ENCODE data around the gene DHCR24.
A peak's percentile ranks its signal among the peaks of the same experiment; 100 is the strongest.
"Not testable (repeated sequence)": the region's sequence is repeated elsewhere in the genome, so short reads cannot be mapped to it uniquely, and the experiment has no call there.

The DHCR24 gene

DNA sequence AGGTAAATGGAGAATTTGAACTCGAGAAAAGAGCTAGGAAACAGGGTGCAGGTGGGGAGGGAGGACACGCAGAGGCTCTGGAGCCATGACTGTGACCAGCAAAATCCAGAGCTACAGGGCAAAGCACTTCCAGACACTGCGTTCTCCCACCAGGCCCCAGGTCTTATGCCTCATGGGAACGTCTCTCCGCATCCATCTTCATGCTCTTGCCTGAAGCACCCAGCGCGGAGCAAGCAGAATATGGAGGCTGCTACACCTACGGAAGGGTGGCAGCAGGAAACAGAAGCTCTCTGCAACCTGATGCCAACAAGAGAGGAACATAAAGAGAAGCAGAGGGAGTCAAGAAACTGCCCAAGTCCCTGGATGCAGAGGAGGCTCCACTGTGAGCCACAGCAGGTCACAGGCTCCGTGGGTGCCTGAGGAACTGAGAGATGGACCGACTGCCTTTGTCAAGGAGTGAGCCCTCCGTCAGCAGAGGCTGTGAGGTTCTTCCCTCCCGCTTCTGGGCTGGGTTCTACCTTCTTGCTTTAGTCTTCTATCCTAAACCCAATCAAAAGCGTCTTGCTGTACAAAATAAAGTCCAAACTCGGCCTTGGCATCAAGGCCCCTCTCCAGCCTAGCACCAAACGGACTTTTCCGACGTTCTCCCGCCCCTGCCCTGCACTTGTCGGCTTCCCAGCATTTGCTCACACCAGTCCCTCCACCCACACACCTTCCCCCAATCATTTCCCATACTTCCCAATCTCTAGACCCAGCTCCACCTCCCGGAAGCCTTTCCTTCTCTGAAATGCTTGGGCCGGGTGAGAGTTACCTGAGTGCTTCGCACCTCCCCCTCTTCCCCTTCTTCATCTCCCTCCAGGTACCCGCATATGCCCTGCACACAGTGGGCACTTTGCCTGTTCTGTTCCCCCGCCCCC lies 930 bp downstream of the DHCR24 start:
- peak overlapping the region; percentile 79 for H3K4me3 ChIP-seq (ENCODE audit: low read depth, low read length)
- no peak for TF ChIP-seq CTCF (IDR thresholded peaks at IDR 0.05; ENCODE audit: low read depth, low read length, missing control alignments)
- no peak for DNase-seq (ENCODE audit: low read depth)

DNA sequence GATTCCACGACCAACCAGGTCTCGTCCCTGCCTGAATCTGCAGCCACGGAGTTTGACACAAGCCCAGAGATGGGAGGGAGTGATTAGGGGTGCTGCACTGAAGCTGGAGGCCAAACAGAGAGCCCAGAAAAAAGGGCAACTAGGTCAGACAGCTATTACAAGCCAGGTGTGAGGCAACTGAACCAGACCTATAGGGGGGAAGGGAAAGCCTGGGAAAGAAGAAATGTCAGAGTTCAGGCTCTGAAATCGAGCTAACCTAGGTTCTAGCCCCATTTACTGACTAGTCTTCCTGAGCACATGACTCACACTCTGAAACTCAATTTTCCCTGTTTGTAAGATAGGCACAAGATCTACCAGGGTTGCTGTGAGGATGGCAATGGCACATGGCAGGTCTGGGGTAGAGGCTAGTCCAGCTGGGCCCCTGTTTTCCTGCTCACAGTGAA lies 1.7 kb downstream of the DHCR24 start:
- H3K4me3 ChIP-seq (ENCODE audit: low read depth, low read length): peak overlapping the region; percentile 79
- no peak for TF ChIP-seq CTCF (IDR thresholded peaks at IDR 0.05; ENCODE audit: low read depth, low read length, missing control alignments)
- DNase-seq (ENCODE audit: low read depth): no peak

- no peak overlapping the region; the same call in 1 of the 2 replicates for H3K4me3 ChIP-seq (ENCODE audit: low read depth, low read length)
- no peak for TF ChIP-seq CTCF (IDR thresholded peaks at IDR 0.05; ENCODE audit: low read depth, low read length, missing control alignments)
These were observed 2.2 kb downstream of the DHCR24 start for GRCh38 chr1:54884768-54885167.

GRCh38 chr1:54884135-54884586 lies 2.8 kb downstream of the DHCR24 start:
- TF ChIP-seq CTCF (IDR thresholded peaks at IDR 0.05; ENCODE audit: low read depth, low read length, missing control alignments): no peak
- no peak overlapping the region for H3K4me3 ChIP-seq (ENCODE audit: low read depth, low read length)
- no peak for DNase-seq (ENCODE audit: low read depth)

More at GRCh38 chr1:54884768-54885167, 2.2 kb downstream of the DHCR24 start:
- no peak for DNase-seq (ENCODE audit: low read depth)

- no peak overlapping the region for H3K4me3 ChIP-seq (ENCODE audit: low read depth, low read length)
- TF ChIP-seq CTCF (IDR thresholded peaks at IDR 0.05; ENCODE audit: low read depth, low read length, missing control alignments): no peak
- no peak for DNase-seq (ENCODE audit: low read depth)
These were observed 3.5 kb downstream of the DHCR24 start for GRCh38 chr1:54883349-54884102.

DNA sequence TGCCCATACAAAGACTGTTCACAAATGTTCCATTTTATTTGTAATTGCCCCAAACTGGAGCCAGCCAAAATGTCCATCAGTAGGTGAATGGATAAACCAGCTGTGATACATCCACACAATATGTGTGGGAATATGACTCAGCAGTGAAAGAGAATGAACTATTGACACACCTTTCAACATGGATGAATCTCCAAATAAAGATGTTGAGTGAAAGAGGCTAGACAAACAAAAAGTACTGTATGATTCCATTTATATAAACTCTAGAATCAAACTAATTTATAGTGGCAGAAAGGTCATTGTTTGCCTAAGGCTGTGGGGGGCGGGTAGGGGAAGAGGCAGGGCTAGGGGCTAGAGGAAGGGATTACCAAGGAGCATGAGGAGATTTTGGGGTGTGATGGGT lies 4.5 kb downstream of the DHCR24 start:
- no peak overlapping the region for H3K4me3 ChIP-seq (ENCODE audit: low read depth, low read length)

GRCh38 chr1:54881604-54882003 lies 5.4 kb downstream of the DHCR24 start:
- DNase-seq (ENCODE audit: low read depth); H3K4me3 ChIP-seq (ENCODE audit: low read depth, low read length): not testable (repeated sequence)

More for the DNA sequence above, 4.5 kb downstream of the DHCR24 start:
- no peak for DNase-seq (ENCODE audit: low read depth)
- no peak for TF ChIP-seq CTCF (IDR thresholded peaks at IDR 0.05; ENCODE audit: low read depth, low read length, missing control alignments)
